Vagina (tissue), 2 donors: ENCODE results near the gene PIAS1.

Experiments
- POLR2A ChIP-seq, 2 donors: fragments of 450-650 bp; IDR thresholded peaks; one replicate each; pipeline ENCODE4 v1.6.1; 2017; ENCODE audit warnings: antibody characterized with exemption in 2 of 2, mild to moderate bottlenecking in 2 of 2, moderate library complexity in 2 of 2
- POLR2AphosphoS5 ChIP-seq, 2 donors: sonication (generic); formaldehyde crosslinking; IDR thresholded peaks; one replicate each; pipeline ENCODE4 v1.9.0; 2017; ENCODE audit warnings: antibody characterized with exemption in 2 of 2, mild to moderate bottlenecking in 2 of 2, low read depth in 1 of 2; ENCODE audit not compliant: insufficient read depth in 1 of 2
- TF ChIP-seq, protein P1 (sequence below), 3 experiments: fragments of 450-650 bp in 2 of 3; fragments of 200-600 bp in 1 of 3; sonication (generic) in 1 of 3; IDR thresholded peaks; one replicate each; pipeline ENCODE4 v1.5.1; 2017 to 2019; ENCODE audit warnings: antibody characterized with exemption in 3 of 3, mild to moderate bottlenecking in 2 of 3, moderate library complexity in 2 of 3

DNA sequence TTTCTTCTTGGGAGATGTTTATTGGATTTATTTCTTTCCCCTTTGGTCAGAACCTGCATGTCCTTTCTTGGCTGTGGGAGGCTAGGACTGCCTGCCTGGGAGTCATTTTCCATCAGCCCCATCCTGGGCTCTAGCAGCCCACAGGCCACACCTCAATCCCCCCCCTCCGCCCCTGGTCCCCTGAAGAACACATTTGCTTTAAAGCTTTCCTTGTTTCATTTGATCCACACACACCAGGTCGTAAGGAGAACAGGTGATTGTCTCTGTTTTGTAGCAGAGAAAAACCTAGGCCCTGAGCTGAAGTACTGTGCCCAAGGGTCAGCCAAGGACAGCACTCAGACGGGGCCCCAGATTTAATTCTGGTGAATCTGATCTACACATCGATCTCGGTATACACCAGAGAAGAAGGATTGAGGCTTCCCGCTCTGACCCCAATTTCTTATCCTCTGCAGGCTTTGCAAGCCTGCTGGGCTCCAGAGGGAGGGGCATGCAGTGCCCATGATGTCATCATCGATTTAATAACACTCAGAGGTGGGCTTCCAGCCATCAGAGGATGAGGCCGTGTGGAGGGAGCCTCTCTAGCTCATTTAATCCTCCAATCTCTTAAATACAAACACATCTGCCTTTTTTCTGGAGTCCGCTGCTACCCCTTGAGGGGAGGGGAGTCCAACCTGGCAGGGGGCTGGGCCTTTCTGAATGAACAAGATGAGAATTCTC lies 177.1 kb downstream of the PIAS1 start:
- TF ChIP-seq POLR2A (IDR thresholded peaks at IDR 0.05) (no peak), POLR2AphosphoS5 (IDR thresholded peaks at IDR 0.05; ENCODE audit: insufficient read depth in 1 of 2, low read depth in 1 of 2) (no peak)
- TF ChIP-seq, protein P1, sequence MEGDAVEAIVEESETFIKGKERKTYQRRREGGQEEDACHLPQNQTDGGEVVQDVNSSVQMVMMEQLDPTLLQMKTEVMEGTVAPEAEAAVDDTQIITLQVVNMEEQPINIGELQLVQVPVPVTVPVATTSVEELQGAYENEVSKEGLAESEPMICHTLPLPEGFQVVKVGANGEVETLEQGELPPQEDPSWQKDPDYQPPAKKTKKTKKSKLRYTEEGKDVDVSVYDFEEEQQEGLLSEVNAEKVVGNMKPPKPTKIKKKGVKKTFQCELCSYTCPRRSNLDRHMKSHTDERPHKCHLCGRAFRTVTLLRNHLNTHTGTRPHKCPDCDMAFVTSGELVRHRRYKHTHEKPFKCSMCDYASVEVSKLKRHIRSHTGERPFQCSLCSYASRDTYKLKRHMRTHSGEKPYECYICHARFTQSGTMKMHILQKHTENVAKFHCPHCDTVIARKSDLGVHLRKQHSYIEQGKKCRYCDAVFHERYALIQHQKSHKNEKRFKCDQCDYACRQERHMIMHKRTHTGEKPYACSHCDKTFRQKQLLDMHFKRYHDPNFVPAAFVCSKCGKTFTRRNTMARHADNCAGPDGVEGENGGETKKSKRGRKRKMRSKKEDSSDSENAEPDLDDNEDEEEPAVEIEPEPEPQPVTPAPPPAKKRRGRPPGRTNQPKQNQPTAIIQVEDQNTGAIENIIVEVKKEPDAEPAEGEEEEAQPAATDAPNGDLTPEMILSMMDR (IDR thresholded peaks at IDR 0.05): no peak
